Stomach (tissue), 4 donors: Measurements from ENCODE around the gene CHD5.

Experiments used
- POLR2AphosphoS5 ChIP-seq, 3 donors: sonication (generic); formaldehyde crosslinking; IDR thresholded peaks; one replicate each; pipeline ENCODE4 v1.6.1; 2016; ENCODE audit warnings: antibody characterized with exemption in 3 of 3
- TF ChIP-seq, protein P1 (sequence below), 7 experiments: fragments of 450-650 bp in 4 of 7; fragments of 200-600 bp in 3 of 7; sonication (generic) in 3 of 7; IDR thresholded peaks; one replicate each; pipeline ENCODE4 v1.5.1; 2016 to 2019; ENCODE audit warnings: antibody characterized with exemption in 7 of 7, control low read depth in 2 of 7, mild to moderate bottlenecking in 1 of 7

DNA sequence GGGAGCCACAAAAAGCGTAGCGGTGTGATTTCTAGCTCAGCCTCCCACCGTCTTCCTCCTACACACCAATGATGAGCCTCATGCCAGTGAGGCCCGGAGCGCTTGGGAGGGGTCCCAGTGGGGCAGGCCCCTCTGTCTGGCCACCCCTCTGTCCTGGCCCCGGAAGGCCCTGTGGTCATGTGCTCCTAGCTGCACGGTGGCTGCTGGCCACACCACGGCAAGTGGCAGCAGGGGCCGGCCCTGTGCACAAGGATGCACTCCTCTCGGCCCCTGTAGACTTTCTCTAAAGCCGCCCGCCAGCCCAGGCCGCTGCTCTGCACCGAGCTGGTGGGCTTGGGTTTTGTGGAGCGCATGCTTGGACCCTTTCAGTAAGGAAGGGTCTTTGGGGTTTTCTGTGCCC, 80.8 kb downstream of the CHD5 start:
- TF ChIP-seq, protein P1, sequence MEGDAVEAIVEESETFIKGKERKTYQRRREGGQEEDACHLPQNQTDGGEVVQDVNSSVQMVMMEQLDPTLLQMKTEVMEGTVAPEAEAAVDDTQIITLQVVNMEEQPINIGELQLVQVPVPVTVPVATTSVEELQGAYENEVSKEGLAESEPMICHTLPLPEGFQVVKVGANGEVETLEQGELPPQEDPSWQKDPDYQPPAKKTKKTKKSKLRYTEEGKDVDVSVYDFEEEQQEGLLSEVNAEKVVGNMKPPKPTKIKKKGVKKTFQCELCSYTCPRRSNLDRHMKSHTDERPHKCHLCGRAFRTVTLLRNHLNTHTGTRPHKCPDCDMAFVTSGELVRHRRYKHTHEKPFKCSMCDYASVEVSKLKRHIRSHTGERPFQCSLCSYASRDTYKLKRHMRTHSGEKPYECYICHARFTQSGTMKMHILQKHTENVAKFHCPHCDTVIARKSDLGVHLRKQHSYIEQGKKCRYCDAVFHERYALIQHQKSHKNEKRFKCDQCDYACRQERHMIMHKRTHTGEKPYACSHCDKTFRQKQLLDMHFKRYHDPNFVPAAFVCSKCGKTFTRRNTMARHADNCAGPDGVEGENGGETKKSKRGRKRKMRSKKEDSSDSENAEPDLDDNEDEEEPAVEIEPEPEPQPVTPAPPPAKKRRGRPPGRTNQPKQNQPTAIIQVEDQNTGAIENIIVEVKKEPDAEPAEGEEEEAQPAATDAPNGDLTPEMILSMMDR (IDR thresholded peaks at IDR 0.05), result no peak
- TF ChIP-seq POLR2AphosphoS5 (IDR thresholded peaks at IDR 0.05), result no peak
